Right atrium auricular region (tissue), 2 donors: ENCODE results near the gene TNFAIP3. TPM values are rescaled to one million over a fixed set of nuclear protein-coding genes. Genes with fewer than 3 reads are reported as not detected.

Experiments used
- DNase-seq: peaks from one replicate; pipeline ENCODE4 v3.0.0-alpha.2; 2019; ENCODE audit warnings: low spot score
- H3K27ac ChIP-seq, 2 donors: fragments of 200-600 bp; sonication (generic); 1 replicate in 1 of 2; 2 replicates in 1 of 2; pipeline ENCODE4 v1.5.1; 2016 to 2019
- H3K27me3 ChIP-seq, 2 donors: fragments of 200-600 bp; sonication (generic); one replicate each; pipeline versions ENCODE4 v1.5.1 to v1.6.0; 2017 to 2019
- H3K36me3 ChIP-seq: fragments of 200-600 bp; sonication (generic); one replicate; pipeline ENCODE4 v1.5.1; 2016
- H3K4me1 ChIP-seq, 2 donors: fragments of 200-600 bp; sonication (generic); one replicate each; pipeline versions ENCODE4 v1.5.1 to v1.6.0; 2017 to 2019
- H3K4me3 ChIP-seq, 2 donors: fragments of 200-600 bp; sonication (generic); 1 replicate in 1 of 2; 2 replicates in 1 of 2; pipeline ENCODE4 v1.5.1; 2017 to 2019; ENCODE audit warnings: mild to moderate bottlenecking in 1 of 2, moderate library complexity in 1 of 2
- H3K9me3 ChIP-seq, 2 donors: fragments of 200-600 bp; sonication (generic); one replicate each; pipeline ENCODE4 v1.5.1; 2019
- total RNA-seq, 2 donors: library from RNA; depleted of rRNA; stranded (reverse); fragments of >200 nt; gene quantifications; one replicate each; pipeline ENCODE4 v1.1.0, GENCODE V29; 2016
- TF ChIP-seq, protein P1 (sequence below), 2 donors: fragments of 200-600 bp; sonication (generic); IDR thresholded peaks; one replicate each; pipeline ENCODE4 v1.5.1; 2019; ENCODE audit warnings: antibody characterized with exemption in 2 of 2

The TNFAIP3 gene
- total RNA-seq, 2 donors from 2014 or later = 8.5 to 14.5 TPM

DNA sequence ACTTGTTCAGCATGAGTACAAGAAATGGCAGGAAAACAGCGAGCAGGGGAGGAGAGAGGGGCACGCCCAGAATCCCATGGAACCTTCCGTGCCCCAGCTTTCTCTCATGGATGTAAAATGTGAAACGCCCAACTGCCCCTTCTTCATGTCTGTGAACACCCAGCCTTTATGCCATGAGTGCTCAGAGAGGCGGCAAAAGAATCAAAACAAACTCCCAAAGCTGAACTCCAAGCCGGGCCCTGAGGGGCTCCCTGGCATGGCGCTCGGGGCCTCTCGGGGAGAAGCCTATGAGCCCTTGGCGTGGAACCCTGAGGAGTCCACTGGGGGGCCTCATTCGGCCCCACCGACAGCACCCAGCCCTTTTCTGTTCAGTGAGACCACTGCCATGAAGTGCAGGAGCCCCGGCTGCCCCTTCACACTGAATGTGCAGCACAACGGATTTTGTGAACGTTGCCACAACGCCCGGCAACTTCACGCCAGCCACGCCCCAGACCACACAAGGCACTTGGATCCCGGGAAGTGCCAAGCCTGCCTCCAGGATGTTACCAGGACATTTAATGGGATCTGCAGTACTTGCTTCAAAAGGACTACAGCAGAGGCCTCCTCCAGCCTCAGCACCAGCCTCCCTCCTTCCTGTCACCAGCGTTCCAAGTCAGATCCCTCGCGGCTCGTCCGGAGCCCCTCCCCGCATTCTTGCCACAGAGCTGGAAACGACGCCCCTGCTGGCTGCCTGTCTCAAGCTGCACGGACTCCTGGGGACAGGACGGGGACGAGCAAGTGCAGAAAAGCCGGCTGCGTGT lies 11.6 kb downstream of the TNFAIP3 start:
- DNase-seq = peak; percentile 84
- Histone ChIP-seq H3K27ac (peak overlapping the region; percentile 0 to 66), H3K4me1 (peaks cover 0 to 29% of the 10 kb centered on the region in 2 donors), H3K9me3 (no peaks in the 10 kb centered on the region), H3K27me3 (no peaks in the 10 kb centered on the region), H3K36me3 (peaks cover 73% of the 10 kb centered on the region), H3K4me3 (no peak overlapping the region)
- TF ChIP-seq, protein P1, sequence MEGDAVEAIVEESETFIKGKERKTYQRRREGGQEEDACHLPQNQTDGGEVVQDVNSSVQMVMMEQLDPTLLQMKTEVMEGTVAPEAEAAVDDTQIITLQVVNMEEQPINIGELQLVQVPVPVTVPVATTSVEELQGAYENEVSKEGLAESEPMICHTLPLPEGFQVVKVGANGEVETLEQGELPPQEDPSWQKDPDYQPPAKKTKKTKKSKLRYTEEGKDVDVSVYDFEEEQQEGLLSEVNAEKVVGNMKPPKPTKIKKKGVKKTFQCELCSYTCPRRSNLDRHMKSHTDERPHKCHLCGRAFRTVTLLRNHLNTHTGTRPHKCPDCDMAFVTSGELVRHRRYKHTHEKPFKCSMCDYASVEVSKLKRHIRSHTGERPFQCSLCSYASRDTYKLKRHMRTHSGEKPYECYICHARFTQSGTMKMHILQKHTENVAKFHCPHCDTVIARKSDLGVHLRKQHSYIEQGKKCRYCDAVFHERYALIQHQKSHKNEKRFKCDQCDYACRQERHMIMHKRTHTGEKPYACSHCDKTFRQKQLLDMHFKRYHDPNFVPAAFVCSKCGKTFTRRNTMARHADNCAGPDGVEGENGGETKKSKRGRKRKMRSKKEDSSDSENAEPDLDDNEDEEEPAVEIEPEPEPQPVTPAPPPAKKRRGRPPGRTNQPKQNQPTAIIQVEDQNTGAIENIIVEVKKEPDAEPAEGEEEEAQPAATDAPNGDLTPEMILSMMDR (IDR thresholded peaks at IDR 0.05) = peak in 1 of 2 donors; percentile 30

DNA sequence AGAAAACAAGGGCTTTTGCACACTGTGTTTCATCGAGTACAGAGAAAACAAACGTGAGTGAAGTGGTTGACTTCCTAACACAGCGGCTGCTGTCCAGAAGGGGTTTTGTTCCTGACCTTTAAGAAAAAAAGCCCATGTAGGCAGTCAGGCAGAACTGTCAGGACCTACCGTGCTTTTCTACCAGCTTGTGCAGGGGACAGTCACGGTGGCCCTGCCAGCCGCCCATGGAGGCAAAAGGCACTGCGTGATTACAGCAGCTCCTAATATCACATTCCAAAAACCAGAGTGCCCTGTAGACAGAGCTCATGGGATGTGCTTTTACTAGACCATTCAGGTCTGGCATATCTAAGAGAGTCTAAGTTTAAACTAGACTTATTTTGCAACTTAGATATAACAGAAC lies 12.2 kb downstream of the TNFAIP3 start:
- TF ChIP-seq, protein P1 (IDR thresholded peaks at IDR 0.05) = no peak
- H3K4me1 ChIP-seq = peaks cover 0 to 25% of the 10 kb centered on the region in 2 donors
- no peak for DNase-seq
- no peaks in the 10 kb centered on the region for H3K27me3 ChIP-seq
- H3K27ac ChIP-seq = peak overlapping the region; percentile 0 to 66
- H3K4me3 ChIP-seq = no peak overlapping the region
- H3K9me3 ChIP-seq = no peaks in the 10 kb centered on the region
- peaks cover 73% of the 10 kb centered on the region for H3K36me3 ChIP-seq

- no peak for DNase-seq
- TF ChIP-seq, protein P1 (IDR thresholded peaks at IDR 0.05) = no peak
- H3K4me3 ChIP-seq = no peak overlapping the region
- H3K36me3 ChIP-seq = peaks cover 67% of the 10 kb centered on the region
- H3K27me3 ChIP-seq = no peaks in the 10 kb centered on the region
- peaks cover 0 to 25% of the 10 kb centered on the region in 2 donors for H3K4me1 ChIP-seq
- H3K9me3 ChIP-seq = no peaks in the 10 kb centered on the region
- no peak overlapping the region for H3K27ac ChIP-seq
Observed at GRCh38 chr6:137879885-137880745, 13.1 kb downstream of the TNFAIP3 start.

DNA sequence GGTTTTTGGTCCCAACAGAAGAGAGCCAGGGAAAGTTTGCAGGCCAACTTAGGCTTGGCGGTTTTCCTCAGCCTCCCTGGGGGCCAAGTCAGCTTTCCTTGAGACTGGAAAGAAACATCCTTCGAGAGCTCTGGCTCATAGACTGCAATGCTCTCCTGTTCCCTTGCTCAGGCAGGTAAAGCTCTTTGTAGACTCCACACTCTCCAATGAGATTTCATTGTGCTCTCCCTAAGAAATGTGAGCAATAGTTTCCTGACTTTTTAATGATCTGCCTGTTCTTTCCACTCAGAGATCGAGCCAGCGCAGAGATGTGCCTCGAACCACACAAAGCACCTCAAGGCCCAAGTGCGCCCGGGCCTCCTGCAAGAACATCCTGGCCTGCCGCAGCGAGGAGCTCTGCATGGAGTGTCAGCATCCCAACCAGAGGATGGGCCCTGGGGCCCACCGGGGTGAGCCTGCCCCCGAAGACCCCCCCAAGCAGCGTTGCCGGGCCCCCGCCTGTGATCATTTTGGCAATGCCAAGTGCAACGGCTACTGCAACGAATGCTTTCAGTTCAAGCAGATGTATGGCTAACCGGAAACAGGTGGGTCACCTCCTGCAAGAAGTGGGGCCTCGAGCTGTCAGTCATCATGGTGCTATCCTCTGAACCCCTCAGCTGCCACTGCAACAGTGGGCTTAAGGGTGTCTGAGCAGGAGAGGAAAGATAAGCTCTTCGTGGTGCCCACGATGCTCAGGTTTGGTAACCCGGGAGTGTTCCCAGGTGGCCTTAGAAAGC lies 13.9 kb downstream of the TNFAIP3 start:
- H3K36me3 ChIP-seq = peaks cover 60% of the 10 kb centered on the region
- no peak overlapping the region for H3K4me3 ChIP-seq
- H3K27me3 ChIP-seq = no peaks in the 10 kb centered on the region
- no peak for DNase-seq
- TF ChIP-seq, protein P1 (IDR thresholded peaks at IDR 0.05) = no peak
- H3K9me3 ChIP-seq = no peaks in the 10 kb centered on the region
- H3K27ac ChIP-seq = no peak overlapping the region
- H3K4me1 ChIP-seq = peaks cover 0 to 25% of the 10 kb centered on the region in 2 donors

DNA sequence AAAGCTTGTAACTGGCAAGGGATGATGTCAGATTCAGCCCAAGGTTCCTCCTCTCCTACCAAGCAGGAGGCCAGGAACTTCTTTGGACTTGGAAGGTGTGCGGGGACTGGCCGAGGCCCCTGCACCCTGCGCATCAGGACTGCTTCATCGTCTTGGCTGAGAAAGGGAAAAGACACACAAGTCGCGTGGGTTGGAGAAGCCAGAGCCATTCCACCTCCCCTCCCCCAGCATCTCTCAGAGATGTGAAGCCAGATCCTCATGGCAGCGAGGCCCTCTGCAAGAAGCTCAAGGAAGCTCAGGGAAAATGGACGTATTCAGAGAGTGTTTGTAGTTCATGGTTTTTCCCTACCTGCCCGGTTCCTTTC lies 14.4 kb downstream of the TNFAIP3 start:
- Histone ChIP-seq H3K4me3 (no peak overlapping the region), H3K27ac (no peak overlapping the region), H3K9me3 (no peaks in the 10 kb centered on the region), H3K36me3 (peaks cover 55% of the 10 kb centered on the region), H3K27me3 (no peaks in the 10 kb centered on the region), H3K4me1 (peaks cover 0 to 25% of the 10 kb centered on the region in 2 donors)
- TF ChIP-seq, protein P1 (IDR thresholded peaks at IDR 0.05) = no peak
- no peak for DNase-seq
